G401 (cell line): Measurements from ENCODE around the gene NELFB. TPM values are rescaled to one million over a fixed set of nuclear protein-coding genes. Genes with fewer than 3 reads are reported as not detected.

Experiments
- DNase-seq: peaks from one replicate; pipeline ENCODE4 v3.0.0-alpha.2; 2015; ENCODE audit warnings: low spot score
- in situ Hi-C: cut with HindIII; loops from 2 replicates; pipeline ENCODE4 v1.10.0; 2016; ENCODE audit warnings: low sequenced_read_pairs, mixed read lengths
- total RNA-seq: library from RNA; depleted of rRNA; stranded (reverse); fragments of >200 nt; shearing (Covaris generic); gene quantifications from 2 replicates; pipeline ENCODE4 v1.2.3, GENCODE V29; 2014

The NELFB gene
- total RNA-seq, 1 experiment from 2014 or later = 93.6 TPM

DNA sequence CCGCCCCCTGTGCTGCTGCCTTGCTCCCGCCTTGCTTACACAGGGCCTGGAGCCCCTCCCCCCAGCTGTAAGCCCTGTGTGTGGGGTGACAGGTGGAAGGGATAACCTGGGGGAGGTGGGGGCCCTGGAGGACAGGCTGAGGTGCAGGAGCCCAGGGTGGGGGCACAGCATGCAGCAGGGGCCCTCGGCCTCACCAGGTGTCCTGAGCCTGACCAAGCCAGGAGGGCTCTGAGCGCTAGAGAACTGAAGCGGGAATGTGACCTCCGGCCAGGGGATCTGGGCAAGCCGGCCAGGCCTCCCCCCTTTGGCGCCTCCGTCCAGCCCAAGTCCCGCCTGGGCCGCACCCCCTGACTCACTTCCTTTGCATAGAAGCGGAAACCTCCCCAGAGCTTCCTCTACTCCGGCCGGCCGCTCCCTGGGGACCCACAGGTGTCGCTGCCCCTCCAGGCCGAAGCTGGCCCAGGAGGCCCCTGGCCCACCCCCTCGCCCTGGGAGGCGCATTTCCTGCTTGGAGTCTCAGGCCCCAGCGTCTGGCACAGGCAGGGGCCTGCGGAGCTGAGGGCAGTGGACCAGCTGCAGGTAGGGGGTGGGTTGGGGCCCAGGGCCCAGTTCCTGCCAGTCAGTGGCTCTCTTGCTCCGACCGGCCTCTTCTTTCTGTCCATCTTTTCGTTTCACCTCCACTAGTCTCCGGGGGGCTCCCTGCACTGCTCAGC lies 22.4 kb downstream of the NELFB start, which contains the start of gene TOR4A:
TOR4A (plus strand) TSS at position 398 of the 713 bp plus-strand sequence. CDS start 964 bp downstream, outside the sequence.
- DNase-seq = peak; percentile 30
- in situ Hi-C loops = no loop called here

DNA sequence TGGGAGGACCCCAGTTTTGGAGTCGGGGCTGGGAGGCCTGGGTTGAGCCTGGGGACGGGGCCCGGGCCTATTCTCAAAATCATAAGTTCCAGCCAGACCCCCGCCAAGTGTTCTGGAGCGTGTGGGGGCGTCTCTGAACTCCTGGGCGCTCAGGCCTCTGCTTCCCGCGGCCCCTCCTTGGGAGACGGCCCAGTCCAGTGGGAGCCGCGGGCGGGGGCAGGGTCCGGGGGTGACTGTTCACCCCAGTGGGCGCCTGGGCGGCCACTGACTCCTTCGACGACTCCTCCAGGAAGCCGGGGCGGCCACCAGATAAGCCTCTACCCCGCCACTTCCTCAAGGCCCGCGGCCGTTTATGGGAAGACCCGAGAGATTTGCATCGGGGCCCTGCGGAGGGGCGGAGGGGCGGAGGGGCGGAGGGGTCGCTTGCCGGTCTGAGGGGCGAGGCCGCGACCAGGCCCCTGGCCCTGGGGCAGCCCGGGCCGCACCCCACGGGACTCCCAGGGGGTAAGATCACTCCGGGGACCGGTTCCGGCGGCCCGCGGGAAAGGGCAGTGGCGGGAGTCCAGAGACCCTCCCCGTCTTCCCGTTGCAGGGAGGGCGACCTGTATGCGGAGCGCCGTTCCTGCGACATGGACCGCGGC lies 23.1 kb downstream of the NELFB start:
- DNase-seq = no peak
- in situ Hi-C loops = no loop called here

DNA sequence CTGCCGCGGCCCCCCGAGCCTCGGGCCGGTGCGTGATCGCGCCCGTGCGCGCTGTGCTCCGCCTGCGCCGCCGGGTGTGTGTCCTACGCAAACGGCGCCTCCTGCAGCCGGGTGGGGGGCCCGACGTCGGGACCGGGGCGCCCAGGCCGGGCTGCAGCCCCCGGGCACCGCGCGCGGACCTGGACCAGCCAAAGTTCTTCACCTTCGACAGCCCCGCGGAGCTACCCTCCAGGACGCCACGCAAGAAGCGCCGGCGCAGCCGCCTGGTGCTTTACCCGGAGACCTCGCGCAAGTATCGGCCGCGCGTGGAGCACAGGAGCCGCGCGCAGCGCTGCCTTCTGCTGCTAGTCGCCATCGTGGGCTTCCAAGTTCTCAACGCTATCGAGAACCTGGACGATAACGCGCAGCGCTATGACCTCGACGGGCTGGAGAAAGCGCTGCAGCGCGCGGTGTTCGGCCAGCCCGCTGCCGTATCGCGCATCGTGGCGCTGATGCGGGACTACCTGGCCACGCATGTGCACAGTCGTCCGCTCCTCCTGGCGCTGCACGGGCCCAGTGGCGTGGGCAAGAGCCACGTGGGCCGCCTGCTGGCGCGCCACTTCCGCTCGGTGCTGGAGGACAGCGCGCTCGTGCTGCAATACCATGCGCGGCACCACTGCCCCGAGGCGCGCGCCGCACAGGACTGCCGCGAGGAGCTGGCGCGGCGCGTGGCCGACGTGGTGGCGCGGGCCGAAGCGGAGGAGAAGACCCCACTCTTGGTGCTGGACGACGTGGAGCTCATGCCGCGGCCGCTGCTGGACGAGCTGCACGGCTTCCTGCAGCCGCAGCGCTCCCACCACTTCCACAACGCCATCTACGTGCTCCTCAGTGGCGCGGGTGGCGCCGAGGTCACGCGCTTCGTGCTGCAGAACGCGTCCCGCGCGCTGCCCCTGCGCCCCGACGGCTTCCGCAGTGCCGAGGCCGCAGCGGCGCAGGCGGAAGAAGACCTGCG lies 23.9 kb downstream of the NELFB start:
- in situ Hi-C loops = no loop called here

DNA sequence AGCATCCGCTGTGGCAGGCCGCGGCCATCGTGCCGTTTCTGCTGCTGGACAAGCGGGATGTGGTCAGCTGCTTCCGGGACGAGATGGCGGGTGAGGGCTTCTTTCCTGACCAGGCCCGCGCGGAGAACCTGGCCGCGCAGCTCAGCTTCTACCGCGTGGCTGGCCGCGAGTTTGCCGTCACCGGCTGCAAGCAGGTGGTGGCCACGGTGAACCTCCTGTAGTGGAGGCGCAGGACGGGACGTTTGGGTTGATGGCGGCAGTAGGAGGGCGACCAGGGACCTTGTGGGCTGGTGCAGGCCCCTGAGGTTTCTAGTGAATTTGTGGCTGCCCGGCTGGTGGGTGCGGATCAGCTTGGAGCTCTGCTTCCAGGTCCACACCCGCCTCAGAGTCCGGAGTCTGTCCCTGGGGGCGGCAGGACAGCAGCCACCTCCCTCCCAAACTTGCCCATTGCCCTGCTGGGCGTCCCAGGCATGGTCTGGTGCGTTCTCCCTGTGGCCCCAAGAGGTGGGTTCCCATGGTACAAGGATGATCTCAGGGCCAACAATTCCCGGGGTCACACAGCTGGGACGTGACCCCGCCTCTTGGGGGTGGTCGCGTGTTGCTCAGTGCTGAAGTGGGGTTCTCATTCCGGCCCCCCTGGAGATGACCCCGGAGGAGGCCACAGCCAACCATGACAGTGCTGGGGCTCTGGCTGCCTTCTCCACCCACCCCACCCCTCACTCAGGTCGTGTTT lies 24.8 kb downstream of the NELFB start:
- no peak for DNase-seq

More for the DNA sequence above, 23.9 kb downstream of the NELFB start:
- no peak for DNase-seq

DNA sequence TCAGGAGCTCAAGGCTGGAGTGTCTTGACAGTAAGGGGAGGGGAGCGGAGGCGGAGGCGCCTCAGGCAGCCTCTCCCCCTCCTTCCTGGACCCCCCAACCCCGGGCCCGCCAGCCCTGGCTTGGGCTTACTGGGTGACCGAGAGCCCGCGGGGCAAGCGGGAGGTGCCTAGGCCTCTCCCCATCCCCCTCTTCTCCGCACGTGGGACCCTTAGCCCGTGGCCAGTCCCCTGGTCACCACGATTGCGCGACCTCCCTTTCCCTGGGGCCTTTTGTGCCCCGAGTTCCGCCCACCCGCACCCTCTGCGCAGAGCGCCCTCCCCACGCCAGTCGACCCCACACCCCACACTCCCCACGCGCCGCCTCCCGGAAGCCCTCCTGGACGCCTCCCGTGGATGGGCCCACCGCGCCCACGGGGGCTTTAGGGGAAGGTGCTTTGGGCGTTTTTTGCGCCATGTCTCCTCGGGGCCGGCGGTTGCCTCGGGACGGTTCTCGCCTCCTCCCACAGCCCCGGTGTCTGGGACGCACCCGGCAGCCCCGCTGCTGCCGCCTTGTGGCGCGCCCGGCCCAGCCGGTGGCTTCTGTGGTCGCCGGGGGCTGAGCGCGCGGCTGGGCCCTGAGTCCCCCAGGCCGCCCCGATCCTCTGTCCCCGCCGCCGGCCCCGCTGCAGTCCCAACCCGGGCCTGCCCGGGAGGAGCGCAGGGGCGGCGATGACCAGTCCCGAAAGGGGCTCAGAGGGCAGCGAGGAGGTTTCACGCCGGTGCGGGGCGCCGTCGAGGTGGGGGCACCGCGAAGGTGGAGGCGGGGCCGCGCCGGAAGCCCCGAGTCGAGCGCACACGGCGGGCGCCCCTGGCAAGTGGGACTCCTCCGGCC lies 25.6 kb downstream of the NELFB start:
- in situ Hi-C loops = no loop called here
- DNase-seq = no peak

More for the DNA sequence above, 24.8 kb downstream of the NELFB start:
- in situ Hi-C loops = no loop called here

DNA sequence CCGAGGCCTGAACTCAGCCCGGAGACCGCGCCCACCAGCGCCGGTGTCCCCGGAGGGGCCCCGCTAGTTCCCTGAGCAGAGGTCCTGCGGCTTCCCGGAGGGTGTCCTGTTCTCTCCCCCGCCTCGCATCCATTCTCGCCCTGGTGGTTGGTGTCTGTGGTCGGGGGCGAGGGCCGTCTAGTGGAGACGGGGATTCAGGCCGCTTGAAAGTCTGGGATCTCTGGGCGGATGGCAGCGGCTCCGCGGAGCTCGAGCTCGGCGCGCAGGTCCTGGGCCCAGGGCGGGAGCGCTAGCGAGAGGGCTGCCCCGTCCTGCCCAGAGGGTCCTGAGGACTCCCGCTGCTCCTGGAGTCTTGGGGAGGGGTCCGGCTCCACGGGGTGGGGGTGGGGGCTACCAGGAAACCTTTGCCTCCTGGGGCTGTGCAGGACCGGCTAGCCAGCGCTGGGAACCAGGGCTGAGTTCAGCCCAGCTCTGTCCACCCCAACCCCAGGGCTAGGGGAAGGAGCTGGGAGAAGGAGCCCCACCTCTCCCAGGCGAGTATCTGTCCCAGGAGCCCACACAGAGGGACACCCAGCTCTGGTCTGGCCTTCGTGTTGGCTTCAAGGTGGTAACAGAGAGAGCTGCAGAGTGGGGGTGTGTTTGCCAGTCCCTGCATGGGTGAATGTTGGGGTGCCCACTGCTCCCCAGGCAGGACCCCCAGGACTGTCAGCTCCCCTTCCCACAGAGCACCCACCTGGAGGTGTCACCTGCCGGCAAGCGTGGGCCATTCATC lies 26.4 kb downstream of the NELFB start:
- DNase-seq = no peak
- in situ Hi-C loops = no loop called here

DNA sequence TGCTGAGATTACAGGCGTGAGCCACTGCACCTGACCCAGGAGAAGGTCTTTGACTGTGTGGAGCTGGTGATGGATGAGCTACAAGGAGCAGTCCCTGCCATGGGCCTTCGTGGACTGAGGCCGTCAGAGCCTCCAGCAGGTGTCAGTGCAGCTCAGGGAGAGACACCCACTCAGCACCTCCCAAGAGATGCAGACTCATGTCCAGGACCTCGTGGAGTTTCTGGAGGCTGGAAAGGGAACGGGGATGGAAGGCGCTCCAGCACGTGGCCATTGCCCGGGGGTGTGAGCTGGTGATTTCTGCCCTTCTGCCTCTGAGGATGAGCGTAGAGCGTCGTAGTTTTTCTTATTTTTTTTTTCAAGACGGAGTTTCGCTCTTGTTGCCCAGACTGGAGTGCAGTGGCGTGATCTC lies 31.9 kb downstream of the NELFB start:
- peak; percentile 30 for DNase-seq
- in situ Hi-C loops = no loop called here

DNA sequence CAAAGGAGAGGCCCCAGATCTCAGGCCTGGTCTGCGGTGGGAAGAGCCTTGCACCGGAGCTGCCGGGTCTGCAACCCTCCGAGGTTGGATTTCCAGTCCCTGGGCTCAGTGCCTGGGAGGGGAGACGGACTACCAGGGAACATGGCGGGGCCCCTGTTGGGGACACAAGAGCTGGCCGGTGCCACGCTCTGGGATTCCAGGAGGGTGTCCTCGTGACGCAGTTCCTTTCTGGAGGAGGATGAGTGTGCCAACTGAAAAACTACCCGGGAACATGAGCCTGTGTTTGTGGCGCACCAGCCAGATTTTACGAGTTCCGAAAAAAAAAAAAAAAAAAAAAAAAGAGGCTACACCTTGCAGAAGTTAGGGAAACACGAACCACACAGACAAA lies 38.0 kb downstream of the NELFB start:
- DNase-seq = no peak
- in situ Hi-C loops = no loop called here

DNA sequence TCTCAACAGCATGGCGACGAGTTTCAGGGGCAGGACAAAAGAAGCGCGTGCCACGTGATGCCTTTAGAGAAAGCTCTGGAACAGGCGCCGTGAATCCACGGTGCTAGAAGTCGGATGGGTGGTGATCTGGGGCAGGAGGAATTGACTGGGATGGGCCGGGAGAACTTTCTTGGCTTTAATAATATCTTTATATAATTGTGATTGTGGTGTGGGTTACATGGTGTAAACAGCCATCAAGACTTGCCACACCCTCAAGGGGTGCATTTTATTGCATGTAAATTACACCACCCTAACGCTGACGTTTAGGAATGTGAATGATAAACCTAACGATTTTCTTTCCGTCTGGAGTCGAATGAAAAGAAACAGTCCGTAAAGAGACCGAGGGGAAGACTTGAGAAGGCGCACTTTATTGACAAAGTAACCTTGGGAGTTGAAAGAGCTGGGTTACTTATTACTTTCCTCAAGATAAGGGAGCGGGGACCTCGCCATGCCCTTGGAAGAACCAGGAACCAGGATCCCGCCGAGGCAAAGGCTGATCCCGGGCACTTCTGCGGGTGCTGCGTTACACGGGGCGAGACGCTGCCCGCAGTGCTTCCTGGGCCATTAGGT lies 38.5 kb downstream of the NELFB start:
- in situ Hi-C loops = no loop called here
- DNase-seq = no peak

DNA sequence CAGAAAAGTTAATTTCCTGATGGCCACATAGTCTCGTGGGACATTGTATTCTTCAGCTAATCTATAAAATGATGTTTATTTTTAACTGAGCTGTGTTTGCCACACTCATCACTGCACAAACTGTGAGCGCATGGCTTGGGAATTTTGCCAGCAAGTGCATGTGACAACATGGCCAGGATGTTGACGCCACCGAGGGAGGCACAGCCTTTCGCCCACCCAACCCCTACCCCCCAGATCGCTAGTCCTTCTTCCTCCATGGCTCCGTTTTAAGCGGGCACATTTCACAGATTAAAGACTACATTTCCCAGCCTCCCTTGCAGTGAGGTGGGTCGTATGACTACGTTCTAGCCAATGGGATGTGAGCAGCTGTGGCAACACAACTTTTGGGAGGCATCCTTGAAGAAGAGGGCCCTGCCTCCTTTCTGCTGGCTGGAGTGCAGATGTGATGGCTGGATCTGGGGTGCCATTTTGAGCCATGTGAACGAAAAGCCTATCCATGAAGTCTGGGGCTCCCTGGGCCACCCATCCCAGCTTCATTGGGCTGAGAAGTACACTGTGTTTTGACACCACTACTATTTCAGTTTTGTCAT lies 39.1 kb downstream of the NELFB start:
- in situ Hi-C loops = no loop called here
- DNase-seq = peak; percentile 23

DNA sequence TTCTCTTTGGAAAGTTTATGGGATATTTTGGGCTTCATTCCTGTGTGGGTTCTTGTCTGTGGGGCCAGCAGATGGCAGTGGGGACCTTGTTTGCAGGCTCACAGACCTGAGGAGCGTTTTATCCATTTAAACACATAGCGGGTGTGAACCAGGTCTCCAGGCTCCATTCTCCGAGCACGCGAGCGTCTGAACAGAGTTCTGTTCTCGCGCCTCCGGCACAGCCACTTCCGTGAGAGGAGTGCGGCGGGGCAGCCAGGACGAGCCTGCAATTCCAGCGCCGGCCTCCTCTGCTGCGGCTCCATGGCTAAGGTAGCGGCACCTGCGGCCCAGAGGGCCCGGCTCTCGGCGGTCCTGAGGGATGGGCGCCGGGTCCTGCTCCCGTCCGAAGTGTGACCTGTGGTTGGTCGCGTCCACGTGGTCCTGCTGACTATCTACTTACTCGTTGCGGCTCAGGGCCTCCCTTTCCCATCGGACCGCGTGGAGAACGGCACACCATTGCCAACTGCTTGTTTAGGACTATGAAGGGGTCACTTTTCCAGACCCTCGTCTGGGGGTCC lies 39.6 kb downstream of the NELFB start:
- DNase-seq = no peak
- in situ Hi-C loops = no loop called here

DNA sequence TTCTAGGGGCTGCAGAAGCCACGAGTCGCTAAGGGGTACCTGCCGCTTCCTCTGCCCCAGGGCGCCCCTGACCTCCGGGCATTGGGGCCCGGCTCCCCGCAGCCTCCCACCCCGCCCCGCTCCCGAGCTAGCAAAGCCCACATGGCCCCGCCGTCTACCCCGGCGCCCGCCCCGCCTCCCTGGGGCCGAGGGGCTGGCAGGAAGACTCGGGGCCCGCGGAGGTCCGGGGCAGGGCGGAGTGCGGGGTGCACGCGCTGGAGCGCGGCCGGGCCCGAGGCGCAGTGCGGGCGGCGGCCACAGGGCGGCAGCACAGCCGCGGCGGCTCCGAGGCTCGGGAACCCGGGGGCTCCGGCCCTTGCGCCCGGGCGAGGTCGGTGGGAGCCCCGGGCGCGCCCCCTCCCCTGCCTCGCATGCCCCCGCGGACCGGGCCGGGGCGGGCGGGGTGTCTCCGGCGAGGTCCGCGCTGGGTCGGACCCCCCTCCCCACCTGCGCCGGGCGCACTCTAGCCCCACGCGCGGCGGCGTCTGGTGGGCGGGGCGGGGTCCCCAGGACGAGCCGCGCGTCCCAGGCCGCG lies 40.2 kb downstream of the NELFB start:
- DNase-seq = no peak
- in situ Hi-C loops = no loop called here

DNA sequence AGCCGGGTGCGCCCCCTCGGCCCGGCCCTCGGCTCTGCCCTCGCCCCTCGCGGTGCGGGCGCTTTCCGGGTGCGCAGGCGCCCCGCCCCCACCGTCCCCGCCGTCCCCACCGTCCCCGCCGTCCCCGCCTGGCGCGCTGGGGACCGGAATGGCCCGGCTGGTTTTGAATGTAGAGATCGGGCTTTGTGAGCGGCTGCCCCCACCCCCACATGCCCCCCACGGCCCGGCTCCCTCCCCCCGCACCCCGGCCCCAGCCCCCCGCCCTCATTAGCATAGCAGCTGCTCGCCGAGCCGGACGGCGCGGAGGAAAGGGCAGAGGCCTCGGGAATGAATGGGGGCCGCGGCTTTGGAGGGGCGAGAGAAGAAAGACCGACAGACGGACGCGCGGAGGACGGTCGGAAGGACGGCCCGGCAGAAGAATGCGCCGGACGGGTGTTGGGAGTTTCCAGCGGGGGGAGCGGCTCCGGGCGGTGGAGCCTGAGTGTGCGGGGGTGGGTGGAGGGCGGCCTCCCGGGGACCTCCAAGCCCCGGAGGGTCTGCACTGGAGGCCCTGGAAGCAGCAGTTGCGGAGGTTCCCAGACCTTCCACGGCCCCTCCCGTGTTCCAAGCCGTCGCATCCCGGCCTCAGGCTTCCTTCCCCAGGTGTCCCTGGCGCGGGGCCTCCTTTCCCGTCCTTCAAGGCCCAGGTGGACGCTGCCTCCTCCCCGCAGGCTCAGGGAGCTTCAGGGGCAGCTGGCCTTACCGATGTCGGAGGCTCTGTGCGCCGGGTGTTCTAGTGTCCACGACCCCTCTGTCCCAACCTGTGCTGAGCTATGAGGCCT lies 40.9 kb downstream of the NELFB start:
- in situ Hi-C loops = no loop called here
- no peak for DNase-seq

DNA sequence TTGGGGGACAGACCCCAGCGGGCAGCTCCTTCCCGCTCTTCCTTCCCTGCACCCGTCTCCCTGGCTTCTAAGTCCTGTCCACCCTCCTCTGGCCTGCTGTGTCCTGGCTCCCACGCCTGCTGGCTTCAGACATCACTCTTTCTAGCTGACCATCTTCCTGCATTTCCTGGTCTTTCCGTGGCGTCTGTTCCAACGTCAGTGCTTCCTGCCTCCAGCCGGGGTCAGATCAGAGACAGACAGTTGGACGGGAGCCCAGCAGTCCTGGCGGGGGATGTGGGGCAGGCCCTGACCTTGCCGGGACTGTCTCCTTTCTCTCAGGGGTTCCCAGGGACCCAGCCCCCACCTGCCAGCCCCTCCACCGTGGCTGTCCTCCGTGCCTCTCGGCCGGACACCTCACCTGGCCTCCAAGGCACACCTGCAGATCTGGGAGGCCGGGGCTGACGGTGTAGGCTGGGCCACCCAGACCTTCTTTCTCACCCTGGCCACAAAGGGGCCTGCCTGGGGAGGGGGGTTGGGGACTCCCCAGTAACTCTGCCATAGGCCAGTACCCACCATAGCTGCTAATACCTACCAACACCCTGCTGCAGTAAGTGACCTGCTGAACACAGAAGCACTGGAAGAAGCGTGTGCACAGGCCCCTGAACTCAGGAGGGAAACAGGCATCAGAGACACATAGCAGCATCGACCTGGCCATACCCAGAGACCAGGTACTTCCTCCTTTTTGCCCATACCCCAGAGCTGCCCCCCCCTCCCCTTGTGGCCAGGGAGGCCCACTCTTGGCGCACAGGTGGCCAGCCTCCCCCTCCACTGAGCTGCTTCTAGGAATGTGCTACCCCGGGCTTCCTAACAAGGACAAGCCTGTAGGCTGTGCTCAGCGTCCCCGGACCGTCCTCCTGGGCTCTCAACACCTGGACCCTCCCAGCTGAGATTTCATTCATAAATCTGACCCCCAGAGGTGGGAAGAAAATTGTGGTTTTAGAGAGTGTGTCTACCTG lies 41.8 kb downstream of the NELFB start:
- DNase-seq = no peak
- in situ Hi-C loops = no loop called here
